Measurements from ENCODE around the gene PPWD1. TPM values are rescaled to one million over a fixed set of nuclear protein-coding genes. Genes with fewer than 3 reads are reported as not detected.

PPWD1 gene
- total and polyA plus RNA-seq, 2 donors (not counting 3 experiments of a cell fraction or from before 2014, with no cell fraction given) = 4.9 to 40.9 TPM

DNA sequence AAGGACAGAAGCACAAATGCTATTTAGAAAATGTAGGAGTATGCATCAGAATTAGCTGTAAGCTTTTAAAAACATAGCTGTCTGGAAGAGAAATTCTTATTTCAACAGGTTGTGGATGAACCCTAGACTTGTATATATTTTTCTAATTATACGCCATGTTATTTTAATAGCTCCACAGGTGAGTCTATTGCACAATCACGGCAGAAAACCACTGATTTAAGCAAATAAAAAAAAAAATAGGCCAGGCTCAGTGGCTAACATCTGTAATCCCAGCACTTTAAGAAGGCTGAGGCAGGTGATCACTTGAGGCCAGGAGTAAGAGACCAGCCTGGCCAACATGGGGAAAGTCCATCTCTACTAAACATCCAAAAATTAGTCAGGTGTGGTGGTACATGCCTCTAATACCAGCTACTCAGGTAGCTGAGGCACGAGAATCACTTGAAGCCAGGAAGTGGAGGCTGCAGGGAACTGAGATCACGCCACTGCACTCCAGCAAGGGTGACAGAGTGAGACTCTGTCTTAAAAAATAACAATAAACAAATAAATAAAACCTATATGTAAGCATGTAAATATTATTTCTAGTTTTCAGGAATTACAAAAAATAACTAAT is 49.3 kb downstream of the PPWD1 start:
- POLR2A ChIA-PET = no interaction called here
- no peaks in the 10 kb centered on the region for H3K4me1 ChIP-seq (ENCODE audit: control insufficient read depth, extremely low read depth, insufficient read depth, low read length)

More for the DNA sequence above, 49.3 kb downstream of the PPWD1 start:
- DNase-seq (ENCODE audit: low read depth, low spot score) (no peak), FAIRE-seq (no peak)
- no peak overlapping the region for H2AFZ ChIP-seq (ENCODE audit: low read depth, low read length)
- H3K4me3 ChIP-seq (replicated peaks in 1 of 3; ENCODE audit: insufficient read depth in 1 of 3, low read depth in 1 of 3, low read length in 3 of 3) = no peak overlapping the region
- no peak overlapping the region for H3K4me2 ChIP-seq (ENCODE audit: insufficient read depth, low read length)
- no peaks in the 10 kb centered on the region for H3K9me3 ChIP-seq (replicated peaks; ENCODE audit: control insufficient read depth, insufficient read depth, low read length)
- H3K27ac ChIP-seq (ENCODE audit: insufficient read depth, low read depth, low read length) = no peak overlapping the region
- TF ChIP-seq POLR2A (IDR thresholded peaks at IDR 0.05; ENCODE audit: low read depth, low read length) = no peak
- no peak for TF ChIP-seq MYC (IDR thresholded peaks at IDR 0.05; ENCODE audit: low read depth, low read length)
- TF ChIP-seq JUN (IDR thresholded peaks at IDR 0.05; ENCODE audit: borderline replicate concordance, insufficient read depth, insufficient read length, low read depth) = no peak
- TF ChIP-seq, protein P1, sequence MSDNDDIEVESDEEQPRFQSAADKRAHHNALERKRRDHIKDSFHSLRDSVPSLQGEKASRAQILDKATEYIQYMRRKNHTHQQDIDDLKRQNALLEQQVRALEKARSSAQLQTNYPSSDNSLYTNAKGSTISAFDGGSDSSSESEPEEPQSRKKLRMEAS (IDR thresholded peaks at IDR 0.05; ENCODE audit: insufficient read depth, insufficient read length) = no peak
- TF ChIP-seq GATA2 (IDR thresholded peaks at IDR 0.05; ENCODE audit: insufficient read depth, insufficient read length, low read depth, low read length) = no peak
- no peak for TF ChIP-seq FOS (IDR thresholded peaks at IDR 0.05; ENCODE audit: borderline replicate concordance, insufficient read depth, low read length)
- TF ChIP-seq EZH2 (IDR thresholded peaks at IDR 0.05; ENCODE audit: borderline replicate concordance, low read depth, low read length, severe bottlenecking) = no peak
- TF ChIP-seq POLR2AphosphoS5 (IDR thresholded peaks at IDR 0.05; ENCODE audit: insufficient read depth, low read depth, low read length) = no peak
- TF ChIP-seq, protein P2, sequence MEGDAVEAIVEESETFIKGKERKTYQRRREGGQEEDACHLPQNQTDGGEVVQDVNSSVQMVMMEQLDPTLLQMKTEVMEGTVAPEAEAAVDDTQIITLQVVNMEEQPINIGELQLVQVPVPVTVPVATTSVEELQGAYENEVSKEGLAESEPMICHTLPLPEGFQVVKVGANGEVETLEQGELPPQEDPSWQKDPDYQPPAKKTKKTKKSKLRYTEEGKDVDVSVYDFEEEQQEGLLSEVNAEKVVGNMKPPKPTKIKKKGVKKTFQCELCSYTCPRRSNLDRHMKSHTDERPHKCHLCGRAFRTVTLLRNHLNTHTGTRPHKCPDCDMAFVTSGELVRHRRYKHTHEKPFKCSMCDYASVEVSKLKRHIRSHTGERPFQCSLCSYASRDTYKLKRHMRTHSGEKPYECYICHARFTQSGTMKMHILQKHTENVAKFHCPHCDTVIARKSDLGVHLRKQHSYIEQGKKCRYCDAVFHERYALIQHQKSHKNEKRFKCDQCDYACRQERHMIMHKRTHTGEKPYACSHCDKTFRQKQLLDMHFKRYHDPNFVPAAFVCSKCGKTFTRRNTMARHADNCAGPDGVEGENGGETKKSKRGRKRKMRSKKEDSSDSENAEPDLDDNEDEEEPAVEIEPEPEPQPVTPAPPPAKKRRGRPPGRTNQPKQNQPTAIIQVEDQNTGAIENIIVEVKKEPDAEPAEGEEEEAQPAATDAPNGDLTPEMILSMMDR (IDR thresholded peaks at IDR 0.05; ENCODE audit: extremely low read depth in 1 of 2, insufficient read depth in 1 of 2, low read depth in 1 of 2, low read length in 2 of 2) = no peak
- BruUV-seq (replicated peaks) = no TSS peak
- peaks cover 2% of the 10 kb centered on the region for H3K79me2 ChIP-seq (ENCODE audit: control insufficient read depth, insufficient read depth, low read length)
- H3K27me3 ChIP-seq (ENCODE audit: control insufficient read depth in 2 of 2, insufficient read depth in 2 of 2, low read length in 2 of 2) = no peaks in the 10 kb centered on the region
- CTCF ChIA-PET = interaction anchor here (1.4 kb wide), 1 partner anchor 23 kb away, joined by 3 read pairs; no protein-coding TSS in a partner anchor
- intact Hi-C loops (cut with micrococcal nuclease) (no loop called here), dilution Hi-C loops (cut with MboI; ENCODE audit: extremely low pct_ligation_motif_present, low sequenced_read_pairs) (no loop called here)
- H3K9me1 ChIP-seq (replicated peaks; ENCODE audit: control insufficient read depth, extremely low read depth, insufficient read depth, low read length) = no peaks in the 10 kb centered on the region
- peaks cover 6 to 12% of the 10 kb centered on the region in 2 experiments for H3K36me3 ChIP-seq (ENCODE audit: control insufficient read depth in 2 of 2, extremely low read depth in 1 of 2, insufficient read depth in 2 of 2, low read length in 2 of 2)
- no peak overlapping the region for H3K9ac ChIP-seq (replicated peaks; ENCODE audit: extremely low read depth, insufficient read depth, low read length)
- no peaks in the 10 kb centered on the region for H4K20me1 ChIP-seq (replicated peaks; ENCODE audit: control insufficient read depth, extremely low read depth, insufficient read depth, low read length)
